Activated CD4-positive, alpha-beta T cell treated with anti-CD3 and anti-CD28 coated beads, Interleukin-2, amount 50 U/mL, for 1 hour (primary cell): ENCODE measurements around the gene SUPT20HL2.
"Not testable (repeated sequence)": the region's sequence is repeated elsewhere in the genome, so short reads cannot be mapped to it uniquely, and the experiment has no call there.

ENCODE experiments used
- DNase-seq: peaks from one replicate; pipeline ENCODE4 v3.0.0-alpha.2; 2020

SUPT20HL2 gene

DNA sequence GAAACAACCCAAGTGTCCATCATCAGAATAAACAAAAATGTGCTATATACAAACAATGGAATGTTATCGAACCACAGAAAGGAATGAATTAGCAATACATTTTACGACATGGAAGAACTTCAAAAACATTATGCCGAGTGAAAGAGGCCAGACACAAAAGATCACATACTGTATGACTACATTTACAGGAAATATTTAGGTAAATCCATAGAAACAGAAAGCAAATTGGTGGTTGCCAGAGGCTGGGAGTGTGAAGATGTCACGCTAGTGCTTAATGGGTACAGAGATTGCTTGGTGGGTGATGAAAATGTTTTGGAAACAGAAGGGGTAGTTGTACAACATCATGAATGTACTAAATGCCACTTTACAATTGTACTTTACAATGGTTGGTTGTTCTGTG is 5.1 kb downstream of the SUPT20HL2 start:
- DNase-seq: not testable (repeated sequence)

DNA sequence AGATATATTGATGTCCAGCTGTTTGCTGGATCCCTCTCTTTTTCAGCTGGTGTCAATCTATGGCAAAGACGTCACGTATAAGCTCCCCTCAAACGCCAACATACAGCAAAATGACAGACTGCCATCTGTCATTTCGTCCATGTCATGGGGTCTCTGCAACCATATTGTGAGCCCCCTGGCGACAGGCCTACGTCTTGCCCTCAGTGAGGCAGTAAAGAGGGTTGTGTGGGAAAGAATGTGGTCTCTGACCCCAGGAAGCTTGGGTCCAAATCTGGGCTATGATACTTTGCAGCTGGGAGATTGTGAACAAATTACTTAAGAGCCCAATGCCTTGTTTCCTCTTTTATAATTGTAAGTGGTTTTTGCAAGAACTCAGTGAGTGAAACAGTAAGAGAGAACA is 7.4 kb downstream of the SUPT20HL2 start:
- no peak for DNase-seq

DNA sequence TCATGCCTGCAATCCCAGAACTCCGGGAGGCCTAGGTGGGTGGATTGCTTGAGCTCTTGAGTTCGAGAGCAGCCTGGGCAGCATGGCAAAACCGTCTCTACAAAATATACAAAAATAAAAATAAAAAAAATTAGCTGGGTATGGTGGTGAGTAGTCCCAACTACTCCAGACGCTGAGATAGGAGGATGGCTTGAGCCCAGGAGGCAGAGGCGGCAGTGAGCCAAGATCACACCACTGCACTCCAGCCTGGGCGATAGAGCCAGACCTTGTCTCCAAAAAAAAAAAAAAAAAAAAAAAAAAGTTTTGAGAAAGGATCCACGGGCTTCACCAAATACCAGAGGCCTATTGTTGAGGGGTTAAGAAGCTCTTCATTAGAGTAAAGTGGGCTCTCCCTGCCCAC is 8.0 kb downstream of the SUPT20HL2 start:
- no peak for DNase-seq

DNA sequence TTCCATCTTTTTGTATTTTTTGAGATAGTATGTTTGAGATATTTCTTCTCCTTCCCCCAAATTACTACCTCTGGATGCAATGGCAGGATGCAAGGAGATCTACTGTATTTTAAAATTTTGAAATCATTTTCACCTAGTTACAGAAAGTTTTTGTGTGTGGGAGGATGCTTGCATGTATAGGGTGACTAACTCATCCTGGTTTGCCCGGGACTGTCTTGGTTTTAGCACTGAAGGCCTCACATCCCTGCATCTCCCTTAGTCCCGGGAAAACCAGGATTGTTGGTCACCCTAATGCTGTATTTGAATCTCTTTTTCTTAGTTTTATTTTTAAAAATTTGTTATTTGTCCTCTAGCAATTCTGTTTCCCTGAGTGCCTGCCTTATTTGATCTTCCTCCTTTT is 12.1 kb downstream of the SUPT20HL2 start:
- no peak for DNase-seq

DNA sequence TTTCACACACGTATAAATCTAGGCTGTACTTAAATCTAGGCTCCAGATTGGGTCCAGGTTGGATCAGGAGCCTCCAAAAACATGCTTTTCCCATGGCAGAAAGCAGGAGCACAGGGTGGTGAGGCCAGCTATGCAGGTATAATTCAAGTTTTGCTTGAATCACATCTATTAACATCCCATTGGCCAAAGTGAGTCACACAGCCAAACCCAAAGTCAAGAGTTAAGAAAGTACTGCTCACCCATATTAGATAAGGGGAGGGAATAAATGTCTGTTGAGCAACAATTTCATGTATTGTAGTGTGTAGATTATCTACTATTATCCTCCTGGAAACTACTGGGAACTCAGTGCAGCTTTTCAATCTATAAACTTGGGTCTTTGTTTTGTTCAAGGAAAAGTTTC is 12.8 kb downstream of the SUPT20HL2 start:
- no peak for DNase-seq

DNA sequence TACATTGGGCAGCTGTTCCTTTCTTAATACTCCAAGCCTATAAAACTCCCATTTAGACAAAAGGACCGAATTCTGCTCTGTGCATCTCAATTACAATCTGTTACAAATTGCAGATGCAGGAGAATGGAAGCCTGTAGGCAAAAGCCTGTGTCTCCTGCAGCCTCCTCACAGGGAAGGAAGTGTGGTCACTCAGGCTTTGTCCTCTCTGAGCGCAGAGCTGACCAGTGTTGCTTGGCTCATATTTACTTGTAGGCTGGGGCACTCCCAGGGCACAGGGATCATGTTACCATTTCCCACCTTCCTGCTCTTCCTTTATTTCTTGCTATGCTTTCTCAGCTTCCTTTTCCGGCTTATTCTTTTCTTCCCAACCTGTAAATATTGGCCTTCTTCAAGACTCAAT is 15.7 kb downstream of the SUPT20HL2 start:
- no peak for DNase-seq

DNA sequence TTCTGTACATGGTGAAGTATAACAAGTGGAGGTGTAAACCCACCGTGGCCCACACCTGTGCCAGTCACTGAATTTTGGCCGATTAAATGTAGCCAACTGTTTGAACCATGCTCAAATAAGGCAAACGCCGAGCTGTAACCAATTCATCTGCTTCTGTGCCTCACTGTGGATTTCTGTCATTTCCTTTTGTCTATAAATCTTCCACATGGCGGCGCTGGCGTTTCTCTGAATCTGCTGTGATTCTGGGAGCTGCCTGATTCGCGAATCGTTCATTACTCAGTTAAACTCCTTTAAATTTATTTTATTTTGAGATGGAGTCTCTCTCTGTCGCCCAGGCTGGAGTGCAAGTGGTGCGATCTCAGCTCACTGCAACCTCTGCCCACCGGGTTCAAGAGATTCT is 19.2 kb downstream of the SUPT20HL2 start:
- peak; percentile 1 for DNase-seq

DNA sequence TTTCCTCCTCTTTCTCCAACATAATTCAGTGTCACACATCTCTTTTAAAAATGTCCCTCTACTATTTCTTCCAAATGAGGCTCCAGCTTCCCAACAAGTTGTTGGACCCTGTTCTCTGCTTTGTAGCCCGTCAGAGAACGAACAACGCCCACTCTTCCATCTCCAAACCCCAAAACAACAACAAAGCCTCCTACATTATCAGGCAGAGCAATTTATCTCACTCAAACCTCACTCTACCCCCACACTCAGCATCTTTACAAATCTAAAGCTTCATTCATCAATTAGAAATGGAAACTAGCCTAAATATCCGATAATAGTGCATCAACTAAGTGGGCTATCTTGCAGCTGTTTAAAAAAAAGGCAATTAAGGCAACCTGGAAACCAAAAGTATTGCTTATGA is 20.5 kb downstream of the SUPT20HL2 start:
- DNase-seq: no peak

DNA sequence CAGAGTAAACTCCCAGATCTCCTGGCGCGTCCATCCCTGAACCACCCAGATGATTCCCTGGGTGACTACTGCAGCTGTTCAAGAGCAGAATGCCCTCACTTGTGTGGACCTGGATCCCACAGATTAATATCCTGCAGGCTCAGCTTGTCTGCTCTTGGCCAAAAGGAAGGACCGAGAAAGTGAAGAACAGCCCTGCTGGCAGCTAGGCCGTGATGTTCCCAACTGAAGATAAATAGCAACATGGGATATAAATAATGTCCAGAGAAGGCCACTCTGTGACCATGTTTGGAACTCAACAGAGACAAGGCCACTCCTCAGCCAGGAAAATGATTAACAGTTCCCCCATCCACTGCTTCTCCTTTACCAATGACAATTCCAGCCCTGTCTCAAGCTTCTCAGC is 21.5 kb downstream of the SUPT20HL2 start:
- no peak for DNase-seq

DNA sequence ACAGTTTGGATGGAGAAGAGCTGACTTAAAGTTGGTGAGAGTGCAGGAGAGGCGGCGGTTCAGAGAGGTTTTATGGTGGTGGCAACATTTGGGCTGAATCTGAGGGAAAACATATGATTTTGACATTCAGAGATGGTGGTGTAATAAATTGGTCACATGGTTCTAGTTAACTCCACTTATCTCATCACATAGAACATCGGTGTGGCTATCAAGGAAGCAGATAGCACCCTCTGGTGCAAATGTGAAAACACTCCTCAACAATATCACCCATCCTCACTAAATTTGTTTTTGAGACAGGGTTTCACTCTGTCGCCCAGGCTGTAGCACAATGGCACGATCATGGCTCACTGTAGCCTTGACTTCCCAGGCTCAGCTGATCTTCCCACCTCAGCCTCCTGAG is 28.8 kb downstream of the SUPT20HL2 start:
- no peak for DNase-seq

DNA sequence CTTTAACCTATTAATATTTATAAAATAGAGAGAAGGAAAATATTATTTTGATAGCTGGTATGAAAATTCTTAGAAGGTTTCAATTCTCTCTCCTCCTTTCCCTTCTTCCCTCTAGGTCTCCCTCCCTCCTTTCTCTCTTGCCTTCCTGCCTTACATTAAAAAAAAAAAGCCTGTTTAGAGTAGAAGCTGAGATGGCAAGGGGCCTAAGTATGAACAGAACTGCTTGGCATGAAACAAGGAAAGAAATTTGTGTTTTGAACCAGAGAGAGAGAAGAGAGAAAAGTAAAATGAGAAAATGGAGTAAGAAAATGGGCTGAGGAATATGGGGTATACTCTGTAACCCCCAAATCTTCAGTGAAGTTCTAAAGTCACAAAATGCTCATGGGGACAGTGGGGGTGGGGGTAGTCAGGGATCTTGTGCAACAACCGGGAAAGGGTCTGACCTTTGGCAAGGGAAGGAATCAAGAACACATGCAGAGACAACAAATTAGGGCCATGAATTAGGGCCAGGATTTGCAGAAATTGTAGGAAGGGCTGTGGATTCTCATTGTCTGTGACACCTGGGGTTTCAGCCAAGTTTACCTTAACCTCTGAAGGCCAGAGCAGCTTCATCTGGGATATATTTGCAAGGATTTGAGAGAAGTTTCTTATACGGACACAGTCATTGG is 30.6 kb downstream of the SUPT20HL2 start:
- no peak for DNase-seq

DNA sequence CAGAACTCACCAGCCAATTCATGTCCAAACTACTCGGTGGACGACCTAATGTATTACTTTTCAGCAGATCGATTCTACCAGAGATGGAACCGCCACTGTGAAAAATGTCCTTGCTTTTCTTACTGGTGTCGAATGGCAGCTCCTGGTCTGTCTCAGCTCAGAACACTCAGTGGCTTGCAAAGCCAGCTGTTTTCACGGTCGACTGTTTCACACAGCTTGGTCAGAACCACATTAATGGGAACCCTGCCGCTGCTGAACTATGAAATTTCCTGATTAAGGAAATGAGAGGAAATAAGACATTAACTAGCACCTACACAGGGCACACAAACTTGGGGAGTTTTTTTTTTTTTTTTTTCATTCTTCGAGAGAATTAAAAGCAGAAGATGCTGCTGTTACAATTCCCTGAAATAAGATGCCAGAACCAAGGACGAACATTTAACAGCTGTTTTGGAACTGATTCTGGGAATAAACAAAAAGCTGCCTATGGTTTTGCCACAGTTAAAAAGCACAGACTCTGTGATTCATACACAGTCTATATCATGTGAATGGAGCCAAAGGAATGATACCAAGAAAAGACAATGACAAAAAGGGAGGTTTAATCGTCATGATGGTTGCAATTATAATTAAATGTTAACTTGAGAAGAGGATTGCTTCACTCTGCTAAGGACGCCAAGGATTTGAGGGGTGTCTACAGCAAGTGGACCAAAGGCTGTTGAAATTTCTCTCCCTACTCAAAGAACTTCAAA is 31.3 kb downstream of the SUPT20HL2 start:
- no peak for DNase-seq

DNA sequence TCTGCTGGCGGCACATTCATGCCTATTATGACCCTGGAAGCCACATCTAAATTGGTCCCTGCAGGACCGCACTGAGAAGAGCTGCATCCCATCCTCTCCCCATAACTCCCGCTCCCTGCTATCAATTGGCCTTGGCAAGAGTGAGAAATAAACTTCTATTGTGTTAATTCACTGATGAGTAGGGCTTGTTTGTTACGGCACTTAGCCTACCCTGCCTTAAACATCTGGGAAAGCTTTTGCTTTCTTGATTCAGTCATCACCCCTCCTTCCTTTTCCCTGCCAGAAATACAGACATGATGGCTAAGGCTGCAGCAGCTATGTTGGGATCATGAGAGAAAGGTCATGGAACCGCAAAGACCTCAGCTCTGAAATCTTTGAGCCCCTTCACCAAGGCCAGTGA is 36.5 kb downstream of the SUPT20HL2 start:
- DNase-seq: no peak

DNA sequence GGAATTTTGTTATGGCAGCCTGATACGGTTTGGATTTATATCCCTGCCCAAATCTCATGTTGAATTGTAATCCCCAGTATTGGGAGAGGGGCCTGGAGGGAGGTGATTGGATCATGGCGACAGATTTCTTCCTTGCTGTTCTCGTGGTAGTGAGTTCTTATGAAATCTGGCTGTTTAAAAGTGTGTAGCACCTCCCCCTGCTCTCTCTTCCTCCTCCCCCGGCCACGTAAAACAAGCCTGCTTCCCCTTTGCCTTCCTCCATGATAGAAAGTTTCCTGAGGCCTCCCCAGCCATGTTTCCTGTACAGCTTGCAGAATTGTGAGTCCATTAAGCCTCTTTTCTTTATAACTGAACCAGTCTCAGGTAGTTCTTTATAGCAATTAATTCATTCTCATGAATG is 37.9 kb downstream of the SUPT20HL2 start:
- DNase-seq: no peak

DNA sequence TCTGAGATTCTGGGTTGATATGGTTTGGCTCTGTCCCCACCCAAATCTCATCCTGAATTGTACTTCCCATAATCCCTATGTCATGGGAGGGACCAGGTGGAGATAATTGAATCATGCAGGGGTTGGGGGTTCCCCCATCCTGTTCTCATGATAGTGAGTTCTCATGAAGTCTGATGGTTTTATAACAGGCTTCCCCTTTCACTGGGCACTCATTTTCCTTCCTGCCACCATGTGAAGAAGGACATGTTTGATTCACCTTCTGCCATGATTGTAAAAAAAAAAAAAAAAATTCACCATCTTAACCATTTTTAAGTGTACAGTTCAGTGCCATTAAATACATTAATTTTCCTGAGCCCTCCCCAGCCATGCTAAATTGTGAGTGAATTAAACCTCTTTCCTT is 42.6 kb downstream of the SUPT20HL2 start:
- no peak for DNase-seq

DNA sequence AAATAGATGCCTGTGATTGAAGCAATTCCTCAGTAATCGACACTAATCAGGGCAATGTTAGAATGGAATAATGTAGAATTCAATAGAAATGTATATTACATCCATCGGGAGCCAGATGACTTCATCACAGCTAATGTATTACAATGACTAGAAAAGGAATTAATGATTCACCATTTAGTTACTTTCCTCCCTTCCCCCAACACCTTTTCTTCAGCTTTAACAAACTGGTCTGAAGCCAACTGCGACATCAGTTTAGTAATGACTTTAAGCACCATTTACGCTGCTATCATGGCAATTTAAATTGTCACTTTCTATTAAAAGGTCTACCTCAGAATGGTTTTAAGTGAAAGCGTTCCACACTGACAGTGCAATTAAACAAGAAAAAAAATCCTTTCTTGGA is 45.1 kb downstream of the SUPT20HL2 start:
- DNase-seq: no peak

DNA sequence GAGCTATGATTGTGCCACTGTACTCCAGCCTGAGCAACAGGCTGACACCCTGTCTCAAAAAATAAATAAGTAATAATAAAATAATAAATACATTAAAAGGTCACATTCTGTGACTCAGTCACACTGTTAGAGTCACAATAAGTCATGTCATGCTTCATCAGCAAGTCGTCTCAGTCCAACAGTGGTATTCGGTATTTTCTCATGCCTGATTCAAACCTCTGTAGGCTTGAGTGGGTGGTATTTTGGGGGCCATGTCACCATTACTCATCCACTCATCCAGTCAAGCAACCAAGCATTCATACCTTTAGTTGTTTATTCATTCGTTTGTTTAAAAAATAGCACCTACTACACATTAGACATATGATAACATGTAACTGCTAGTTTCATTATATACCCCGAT is 46.9 kb downstream of the SUPT20HL2 start:
- DNase-seq: no peak

DNA sequence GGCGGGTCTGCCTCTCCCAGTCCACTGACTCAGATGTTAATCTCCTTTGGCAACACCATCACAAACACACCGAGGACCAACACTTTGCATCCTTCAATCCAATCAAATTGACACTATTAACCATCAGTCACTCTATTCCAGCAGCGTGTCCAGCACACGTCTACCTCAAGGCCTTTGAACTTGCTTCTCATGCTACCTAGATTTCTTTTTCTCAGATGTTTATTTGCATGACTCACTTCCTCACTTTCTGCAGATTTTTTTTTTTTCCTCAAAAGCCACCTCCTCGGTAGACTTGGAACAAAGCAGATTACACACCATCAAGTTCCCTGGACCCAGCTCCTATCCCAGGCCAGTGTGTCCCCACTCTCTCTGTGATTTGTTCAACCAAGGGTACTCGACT is 49.5 kb downstream of the SUPT20HL2 start:
- DNase-seq: no peak

DNA sequence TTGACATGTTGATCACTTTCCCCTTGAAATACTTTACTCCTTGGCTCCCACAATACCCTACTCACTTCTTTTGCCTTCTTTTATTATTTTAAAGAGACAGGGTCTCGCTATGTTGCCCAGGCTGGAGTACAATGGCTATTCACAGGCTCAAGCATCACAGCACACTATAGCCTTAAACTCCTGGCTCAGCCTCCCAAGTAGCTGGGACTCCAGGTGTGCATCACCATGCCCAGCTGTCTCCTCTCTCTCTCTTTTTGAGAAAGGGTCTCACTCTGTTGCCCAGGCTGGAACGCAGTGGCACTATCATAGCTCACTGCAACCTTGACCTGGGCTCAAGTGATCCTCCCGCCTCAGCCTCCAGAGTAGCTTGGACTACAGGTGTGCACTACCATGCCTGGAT is 51.6 kb downstream of the SUPT20HL2 start:
- DNase-seq: no peak
